Measurements from ENCODE around the gene AKR1B1.

The AKR1B1 gene

DNA sequence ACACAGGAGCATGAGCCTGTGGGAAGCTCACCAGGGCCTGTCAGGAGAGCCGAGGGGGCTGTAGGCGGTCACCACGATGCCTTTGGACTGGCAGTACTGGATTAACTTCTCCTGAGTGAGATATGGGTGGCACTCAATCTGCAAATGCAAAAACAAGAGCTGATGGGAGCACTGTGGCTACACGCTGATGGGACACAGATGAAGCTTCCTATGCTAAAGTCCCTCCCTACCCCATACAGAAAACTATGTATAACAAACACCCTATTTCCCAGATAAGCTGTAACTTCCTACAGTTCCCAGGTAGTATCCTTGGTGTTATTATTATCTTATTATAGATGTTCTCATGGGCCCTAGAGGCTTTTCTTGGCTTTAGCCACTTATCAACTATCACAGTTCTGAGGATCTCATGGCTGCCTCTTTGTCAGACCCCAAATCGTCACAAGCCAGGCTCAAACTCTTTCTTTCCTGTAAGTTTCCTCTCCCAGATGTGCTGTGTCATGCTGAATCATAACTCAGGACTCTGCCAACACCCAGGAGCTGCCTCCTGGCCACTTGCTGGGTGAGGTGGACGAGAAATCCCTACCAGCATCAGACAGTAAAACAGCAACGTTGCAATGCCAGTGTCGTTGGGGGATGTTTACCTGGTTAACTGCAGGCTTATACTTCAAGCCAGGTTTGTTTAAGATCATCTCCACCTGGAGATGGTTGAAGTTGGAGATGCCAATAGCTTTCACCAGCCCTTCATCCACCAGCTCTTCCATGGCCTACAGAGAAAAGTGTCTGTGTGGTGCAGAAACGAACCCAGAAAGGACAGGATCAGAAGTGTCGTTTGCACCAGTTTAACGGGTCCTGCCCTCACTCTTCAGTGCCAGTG, 10.3 kb downstream of the AKR1B1 start:
- DNase-seq, result no peak
- Histone ChIP-seq H3K27ac (no peak overlapping the region), H3K27me3 (ENCODE audit: insufficient read depth, low read depth, severe bottlenecking) (no peaks in the 10 kb centered on the region), H3K36me3 (peaks cover 85% of the 10 kb centered on the region), H3K4me3 (ENCODE audit: low read depth, low read length) (no peak overlapping the region), H3K9me3 (ENCODE audit: severe bottlenecking) (no peaks in the 10 kb centered on the region)
- TF ChIP-seq, protein P1, sequence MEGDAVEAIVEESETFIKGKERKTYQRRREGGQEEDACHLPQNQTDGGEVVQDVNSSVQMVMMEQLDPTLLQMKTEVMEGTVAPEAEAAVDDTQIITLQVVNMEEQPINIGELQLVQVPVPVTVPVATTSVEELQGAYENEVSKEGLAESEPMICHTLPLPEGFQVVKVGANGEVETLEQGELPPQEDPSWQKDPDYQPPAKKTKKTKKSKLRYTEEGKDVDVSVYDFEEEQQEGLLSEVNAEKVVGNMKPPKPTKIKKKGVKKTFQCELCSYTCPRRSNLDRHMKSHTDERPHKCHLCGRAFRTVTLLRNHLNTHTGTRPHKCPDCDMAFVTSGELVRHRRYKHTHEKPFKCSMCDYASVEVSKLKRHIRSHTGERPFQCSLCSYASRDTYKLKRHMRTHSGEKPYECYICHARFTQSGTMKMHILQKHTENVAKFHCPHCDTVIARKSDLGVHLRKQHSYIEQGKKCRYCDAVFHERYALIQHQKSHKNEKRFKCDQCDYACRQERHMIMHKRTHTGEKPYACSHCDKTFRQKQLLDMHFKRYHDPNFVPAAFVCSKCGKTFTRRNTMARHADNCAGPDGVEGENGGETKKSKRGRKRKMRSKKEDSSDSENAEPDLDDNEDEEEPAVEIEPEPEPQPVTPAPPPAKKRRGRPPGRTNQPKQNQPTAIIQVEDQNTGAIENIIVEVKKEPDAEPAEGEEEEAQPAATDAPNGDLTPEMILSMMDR (IDR thresholded peaks at IDR 0.05; ENCODE audit: low read depth, low read length), result no peak

DNA sequence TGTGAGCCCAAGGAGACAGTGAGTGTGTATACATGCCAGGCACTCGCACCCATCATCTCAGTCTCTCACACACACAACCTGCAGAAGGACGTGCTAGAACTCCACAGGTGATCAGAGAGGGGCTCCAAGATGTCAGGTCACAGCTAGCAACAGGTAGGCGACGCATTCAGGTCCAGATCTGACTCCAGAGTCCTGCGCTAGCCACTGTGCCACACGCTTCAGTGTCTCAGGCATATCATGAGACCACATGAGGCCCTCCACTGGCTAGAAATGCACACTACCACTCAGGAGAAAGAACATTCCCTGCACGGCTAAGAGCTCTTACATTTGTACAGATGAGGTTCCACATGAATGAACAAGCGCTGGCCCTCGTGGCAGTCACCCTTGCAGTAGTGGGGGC, 11.5 kb downstream of the AKR1B1 start:
- TF ChIP-seq, protein P1 (IDR thresholded peaks at IDR 0.05; ENCODE audit: low read depth, low read length), result 0 out of 2 replicates have a peak, but pooled peaks have one; percentile 12
- Histone ChIP-seq H3K4me3 (ENCODE audit: low read depth, low read length) (no peak overlapping the region), H3K9me3 (ENCODE audit: severe bottlenecking) (no peaks in the 10 kb centered on the region), H3K27me3 (ENCODE audit: insufficient read depth, low read depth, severe bottlenecking) (no peaks in the 10 kb centered on the region), H3K27ac (no peak overlapping the region), H3K36me3 (peaks cover 92% of the 10 kb centered on the region)
- no peak for DNase-seq

DNA sequence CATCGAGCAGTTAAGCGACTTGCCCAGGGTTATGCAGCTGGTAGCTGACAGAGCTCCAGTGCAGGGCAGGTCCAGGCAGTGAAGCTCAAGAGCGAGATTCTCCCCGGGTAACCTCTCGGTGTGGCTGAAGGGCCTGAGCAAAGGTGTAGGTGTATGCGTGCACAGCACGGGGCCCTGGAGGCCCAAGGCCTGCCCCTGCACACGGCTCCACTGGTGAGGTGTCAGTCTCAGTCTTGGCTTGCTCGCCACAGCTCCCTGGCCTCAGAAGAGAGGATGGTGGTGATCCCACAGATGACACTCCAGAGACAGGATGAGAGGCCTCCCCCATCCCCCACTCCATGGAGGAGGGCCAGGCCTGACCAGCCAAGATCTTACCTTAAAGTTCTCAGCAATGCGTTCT, 12.0 kb downstream of the AKR1B1 start:
- Histone ChIP-seq H3K27ac (no peak overlapping the region), H3K9me3 (ENCODE audit: severe bottlenecking) (no peaks in the 10 kb centered on the region), H3K36me3 (peaks cover 93% of the 10 kb centered on the region), H3K27me3 (ENCODE audit: insufficient read depth, low read depth, severe bottlenecking) (no peaks in the 10 kb centered on the region), H3K4me3 (ENCODE audit: low read depth, low read length) (no peak overlapping the region)
- DNase-seq, result no peak
- TF ChIP-seq, protein P1 (IDR thresholded peaks at IDR 0.05; ENCODE audit: low read depth, low read length), result no peak

DNA sequence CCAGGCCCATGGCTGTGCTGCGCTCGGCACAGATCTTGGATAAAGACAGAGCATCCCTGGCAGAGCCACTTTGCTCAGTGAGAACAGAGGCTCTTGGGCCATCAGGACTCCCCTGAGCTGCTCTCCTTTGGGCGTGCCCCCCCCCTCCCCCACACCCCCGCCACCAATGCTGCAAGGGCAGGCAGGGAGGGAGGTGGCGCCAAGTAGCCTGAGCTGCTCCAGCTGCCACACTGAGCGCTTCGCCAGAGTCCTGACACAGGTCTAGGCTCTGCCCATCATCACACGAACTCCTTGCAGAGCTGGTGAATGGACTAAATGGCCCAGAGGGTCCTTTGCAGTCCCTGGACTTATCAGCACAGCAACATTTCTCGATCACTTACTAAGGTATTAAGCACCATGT, 12.5 kb downstream of the AKR1B1 start:
- H3K27me3 ChIP-seq (ENCODE audit: insufficient read depth, low read depth, severe bottlenecking), result no peaks in the 10 kb centered on the region
- H3K9me3 ChIP-seq (ENCODE audit: severe bottlenecking), result no peaks in the 10 kb centered on the region
- H3K36me3 ChIP-seq, result peaks cover 93% of the 10 kb centered on the region
- no peak overlapping the region for H3K4me3 ChIP-seq (ENCODE audit: low read depth, low read length)
- DNase-seq, result no peak
- TF ChIP-seq, protein P1 (IDR thresholded peaks at IDR 0.05; ENCODE audit: low read depth, low read length), result no peak
- no peak overlapping the region for H3K27ac ChIP-seq

DNA sequence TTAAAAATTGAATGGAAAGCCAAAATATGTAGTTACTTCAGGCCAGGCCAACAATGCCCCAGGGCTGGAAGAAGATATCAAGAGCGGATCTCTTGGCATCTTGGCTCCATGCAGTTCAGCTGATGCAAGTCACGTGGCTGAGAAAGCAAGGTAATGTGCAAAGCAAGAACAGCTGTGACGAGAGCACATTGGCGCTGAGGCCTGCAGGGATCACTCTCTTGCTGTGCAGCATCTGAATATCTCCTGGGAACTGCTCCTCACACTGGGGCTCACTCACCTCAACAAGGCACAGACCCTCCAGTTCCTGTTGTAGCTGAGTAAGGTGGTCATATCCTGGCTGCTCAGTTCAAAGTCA, 14.0 kb downstream of the AKR1B1 start:
- H3K36me3 ChIP-seq, result peaks cover 93% of the 10 kb centered on the region
- no peaks in the 10 kb centered on the region for H3K27me3 ChIP-seq (ENCODE audit: insufficient read depth, low read depth, severe bottlenecking)
- TF ChIP-seq, protein P1 (IDR thresholded peaks at IDR 0.05; ENCODE audit: low read depth, low read length), result no peak
- DNase-seq, result no peak
- H3K27ac ChIP-seq, result no peak overlapping the region
- no peaks in the 10 kb centered on the region for H3K9me3 ChIP-seq (ENCODE audit: severe bottlenecking)
- no peak overlapping the region for H3K4me3 ChIP-seq (ENCODE audit: low read depth, low read length)
